ENCODE results near the gene GRID2. TPM values are rescaled to one million over a fixed set of nuclear protein-coding genes. Genes with fewer than 3 reads are reported as not detected.

Gene GRID2
- total RNA-seq, 1 donor from 2014 or later = not detected

DNA sequence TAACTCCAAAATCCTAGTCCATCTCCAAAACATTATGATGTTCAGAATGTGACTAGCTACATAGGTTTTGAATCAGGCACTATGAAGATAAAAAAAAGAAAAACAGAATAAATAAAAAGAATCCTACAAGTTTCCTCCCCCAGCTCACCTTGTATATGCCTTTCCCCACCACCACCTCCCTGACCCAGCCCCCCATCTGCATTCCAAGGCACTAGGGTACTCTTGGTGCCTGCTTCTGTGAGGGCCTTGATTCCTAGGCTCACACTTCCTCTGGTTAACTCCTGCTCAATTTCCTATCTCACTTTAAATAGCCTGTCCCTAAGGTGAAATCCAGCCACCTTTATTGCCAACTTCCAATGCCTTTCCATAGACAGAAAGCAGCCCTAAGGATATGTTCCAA is 1346.1 kb downstream of the GRID2 start:
- Mint-ChIP-seq H3K27ac (ENCODE audit: unreplicated experiment) (no peak overlapping the region), H3K9me3 (ENCODE audit: unreplicated experiment) (no peaks in the 10 kb centered on the region), H3K4me3 (ENCODE audit: unreplicated experiment) (no peak overlapping the region), H3K36me3 (ENCODE audit: unreplicated experiment) (no peaks in the 10 kb centered on the region), H3K4me1 (ENCODE audit: unreplicated experiment) (no peaks in the 10 kb centered on the region), H3K27me3 (ENCODE audit: unreplicated experiment) (peaks cover 5% of the 10 kb centered on the region)
- DNase-seq (ENCODE audit: extremely low spot score, unreplicated experiment) = no peak
- TF ChIP-seq, protein P1, sequence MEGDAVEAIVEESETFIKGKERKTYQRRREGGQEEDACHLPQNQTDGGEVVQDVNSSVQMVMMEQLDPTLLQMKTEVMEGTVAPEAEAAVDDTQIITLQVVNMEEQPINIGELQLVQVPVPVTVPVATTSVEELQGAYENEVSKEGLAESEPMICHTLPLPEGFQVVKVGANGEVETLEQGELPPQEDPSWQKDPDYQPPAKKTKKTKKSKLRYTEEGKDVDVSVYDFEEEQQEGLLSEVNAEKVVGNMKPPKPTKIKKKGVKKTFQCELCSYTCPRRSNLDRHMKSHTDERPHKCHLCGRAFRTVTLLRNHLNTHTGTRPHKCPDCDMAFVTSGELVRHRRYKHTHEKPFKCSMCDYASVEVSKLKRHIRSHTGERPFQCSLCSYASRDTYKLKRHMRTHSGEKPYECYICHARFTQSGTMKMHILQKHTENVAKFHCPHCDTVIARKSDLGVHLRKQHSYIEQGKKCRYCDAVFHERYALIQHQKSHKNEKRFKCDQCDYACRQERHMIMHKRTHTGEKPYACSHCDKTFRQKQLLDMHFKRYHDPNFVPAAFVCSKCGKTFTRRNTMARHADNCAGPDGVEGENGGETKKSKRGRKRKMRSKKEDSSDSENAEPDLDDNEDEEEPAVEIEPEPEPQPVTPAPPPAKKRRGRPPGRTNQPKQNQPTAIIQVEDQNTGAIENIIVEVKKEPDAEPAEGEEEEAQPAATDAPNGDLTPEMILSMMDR (IDR thresholded peaks at IDR 0.05) = no peak

DNA sequence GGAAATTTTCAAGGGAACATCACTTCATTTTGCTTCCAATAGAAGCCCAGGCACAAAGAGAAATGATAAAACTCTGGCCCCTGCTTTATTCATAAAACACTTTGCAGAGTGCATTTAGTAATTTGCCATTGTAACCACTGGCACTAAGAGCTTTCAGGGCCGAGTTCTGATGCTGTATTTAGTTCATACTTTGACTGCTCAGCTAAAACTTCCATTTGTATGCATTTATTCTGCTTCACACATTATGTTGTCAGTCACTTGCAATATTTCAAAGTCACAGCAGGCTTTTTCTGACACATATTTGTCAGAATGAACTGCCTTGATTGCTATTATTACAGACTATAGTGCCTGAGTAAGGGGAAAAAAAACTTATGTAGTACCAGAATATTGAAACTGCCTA is 1350.4 kb downstream of the GRID2 start:
- peaks cover 5% of the 10 kb centered on the region for H3K4me1 Mint-ChIP-seq (ENCODE audit: unreplicated experiment)
- no peak overlapping the region for H3K4me3 Mint-ChIP-seq (ENCODE audit: unreplicated experiment)
- DNase-seq (ENCODE audit: extremely low spot score, unreplicated experiment) = no peak
- peaks cover 2% of the 10 kb centered on the region for H3K27me3 Mint-ChIP-seq (ENCODE audit: unreplicated experiment)
- H3K27ac Mint-ChIP-seq (ENCODE audit: unreplicated experiment) = no peak overlapping the region
- no peaks in the 10 kb centered on the region for H3K36me3 Mint-ChIP-seq (ENCODE audit: unreplicated experiment)
- TF ChIP-seq, protein P1 (IDR thresholded peaks at IDR 0.05) = no peak
- no peaks in the 10 kb centered on the region for H3K9me3 Mint-ChIP-seq (ENCODE audit: unreplicated experiment)

DNA sequence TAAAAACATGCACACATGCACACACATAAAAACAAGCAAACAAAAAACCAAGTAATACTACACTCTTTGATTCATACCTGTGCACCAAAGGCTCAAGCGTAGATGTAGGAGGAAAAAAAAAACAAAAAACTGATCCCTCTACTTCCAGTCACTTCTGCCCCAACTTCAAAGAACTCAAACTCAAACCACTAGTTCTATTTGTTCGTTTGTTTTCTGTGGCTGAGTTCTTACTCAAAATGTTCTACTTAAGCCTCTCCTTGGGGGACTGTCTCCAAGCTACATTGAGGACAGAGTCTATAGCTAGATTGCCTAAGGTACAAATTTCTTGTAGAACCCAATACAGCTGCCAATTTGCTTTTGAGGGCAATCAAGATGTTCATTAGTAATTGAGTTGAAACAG is 1353.8 kb downstream of the GRID2 start:
- H3K36me3 Mint-ChIP-seq (ENCODE audit: unreplicated experiment) = no peaks in the 10 kb centered on the region
- DNase-seq (ENCODE audit: extremely low spot score, unreplicated experiment) = no peak
- H3K27me3 Mint-ChIP-seq (ENCODE audit: unreplicated experiment) = no peaks in the 10 kb centered on the region
- H3K4me3 Mint-ChIP-seq (ENCODE audit: unreplicated experiment) = no peak overlapping the region
- H3K9me3 Mint-ChIP-seq (ENCODE audit: unreplicated experiment) = no peaks in the 10 kb centered on the region
- peaks cover 14% of the 10 kb centered on the region for H3K4me1 Mint-ChIP-seq (ENCODE audit: unreplicated experiment)
- TF ChIP-seq, protein P1 (IDR thresholded peaks at IDR 0.05) = no peak
- no peak overlapping the region for H3K27ac Mint-ChIP-seq (ENCODE audit: unreplicated experiment)

DNA sequence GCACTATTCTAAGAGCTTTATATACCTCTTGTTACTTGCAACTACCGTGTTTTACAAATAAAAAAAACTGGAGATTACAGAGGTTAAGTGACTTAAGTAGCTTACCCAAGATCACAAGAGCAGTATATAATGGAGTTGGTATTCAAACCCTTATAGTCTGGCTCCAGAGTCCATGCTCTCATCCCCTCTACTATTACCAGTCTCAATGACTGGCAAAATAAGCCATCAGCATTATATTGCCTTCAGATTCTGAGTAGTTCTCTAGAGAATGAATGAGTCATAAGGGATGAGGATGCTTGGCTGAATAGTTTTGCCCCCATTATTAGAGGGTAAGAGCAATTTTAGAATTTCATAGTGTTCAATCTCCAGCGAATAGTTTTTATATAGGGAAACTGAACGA is 1354.7 kb downstream of the GRID2 start:
- no peak for DNase-seq (ENCODE audit: extremely low spot score, unreplicated experiment)
- H3K9me3 Mint-ChIP-seq (ENCODE audit: unreplicated experiment) = no peaks in the 10 kb centered on the region
- H3K4me1 Mint-ChIP-seq (ENCODE audit: unreplicated experiment) = peaks cover 14% of the 10 kb centered on the region
- no peak overlapping the region for H3K4me3 Mint-ChIP-seq (ENCODE audit: unreplicated experiment)
- TF ChIP-seq, protein P1 (IDR thresholded peaks at IDR 0.05) = no peak
- H3K27me3 Mint-ChIP-seq (ENCODE audit: unreplicated experiment) = no peaks in the 10 kb centered on the region
- H3K36me3 Mint-ChIP-seq (ENCODE audit: unreplicated experiment) = no peaks in the 10 kb centered on the region
- no peak overlapping the region for H3K27ac Mint-ChIP-seq (ENCODE audit: unreplicated experiment)

DNA sequence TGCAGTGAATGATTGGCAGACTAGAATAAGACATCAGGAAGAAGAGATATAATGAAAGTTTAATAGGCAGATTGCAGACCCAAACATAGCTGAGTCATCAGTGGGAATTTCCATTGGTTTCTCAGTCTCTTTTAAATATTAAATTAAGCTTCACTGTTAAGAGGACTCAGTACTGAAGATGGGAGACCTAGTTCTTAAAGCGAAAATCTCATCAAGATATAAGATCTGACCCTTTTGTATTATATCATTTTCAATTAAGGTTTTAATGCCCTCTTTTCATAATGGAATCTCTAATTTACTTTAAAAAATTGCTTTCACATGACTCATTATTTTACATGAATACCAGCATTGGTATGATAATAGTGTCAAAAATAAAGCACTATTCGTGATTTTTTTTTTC is 1355.9 kb downstream of the GRID2 start:
- Mint-ChIP-seq H3K27ac (ENCODE audit: unreplicated experiment) (no peak overlapping the region), H3K36me3 (ENCODE audit: unreplicated experiment) (no peaks in the 10 kb centered on the region), H3K4me3 (ENCODE audit: unreplicated experiment) (no peak overlapping the region), H3K9me3 (ENCODE audit: unreplicated experiment) (no peaks in the 10 kb centered on the region), H3K27me3 (ENCODE audit: unreplicated experiment) (no peaks in the 10 kb centered on the region), H3K4me1 (ENCODE audit: unreplicated experiment) (peaks cover 14% of the 10 kb centered on the region)
- TF ChIP-seq, protein P1 (IDR thresholded peaks at IDR 0.05) = no peak
- no peak for DNase-seq (ENCODE audit: extremely low spot score, unreplicated experiment)
